ENCODE results near the gene LRRN1.

- TF ChIP-seq CTCF (conservative IDR thresholded peaks at IDR 0.05) = no peak
- TF ChIP-seq EZH2 (IDR thresholded peaks at IDR 0.05; ENCODE audit: low read depth) = no peak
These were observed 13.8 kb downstream of the LRRN1 start for GRCh38 chr3:3813013-3813412.

Measured in PC-9 (cell line).